HG03045 (cell line): ENCODE data around the gene C10orf90.
"Not testable (repeated sequence)": the region's sequence is repeated elsewhere in the genome, so short reads cannot be mapped to it uniquely, and the experiment has no call there.

Experiments
- ATAC-seq: cut with Tn5 transposase; IDR thresholded peaks from one replicate; pipeline ENCODE4 v1.9.1; 2021; ENCODE audit warnings: mild to moderate bottlenecking, moderate library complexity; ENCODE audit not compliant: unreplicated experiment

The C10orf90 gene

GRCh38 chr10:126558881-126559280, 111.6 kb downstream of the C10orf90 start:
- no peak for ATAC-seq

GRCh38 chr10:126551202-126551601, 119.3 kb downstream of the C10orf90 start:
- ATAC-seq = no peak

GRCh38 chr10:126550586-126550985, 119.9 kb downstream of the C10orf90 start:
- ATAC-seq = not testable (repeated sequence)

- no peak for ATAC-seq
Observed at GRCh38 chr10:126549344-126549743, 121.1 kb downstream of the C10orf90 start.

- ATAC-seq = no peak
Observed at GRCh38 chr10:126544565-126544964, 125.9 kb downstream of the C10orf90 start.

- ATAC-seq = no peak
Observed at GRCh38 chr10:126538439-126539135, 131.9 kb downstream of the C10orf90 start.

GRCh38 chr10:126536656-126537055, 133.8 kb downstream of the C10orf90 start:
- ATAC-seq = no peak

- no peak for ATAC-seq
Observed at GRCh38 chr10:126536148-126536547, 134.3 kb downstream of the C10orf90 start.

GRCh38 chr10:126533644-126534043, 136.8 kb downstream of the C10orf90 start:
- no peak for ATAC-seq

- ATAC-seq = no peak
Observed at GRCh38 chr10:126528315-126528835, 142.1 kb downstream of the C10orf90 start.

- no peak for ATAC-seq
Observed at GRCh38 chr10:126527645-126528314, 142.7 kb downstream of the C10orf90 start.

GRCh38 chr10:126525326-126525725, 145.2 kb downstream of the C10orf90 start:
- ATAC-seq = no peak

- no peak for ATAC-seq
Observed at GRCh38 chr10:126524526-126524925, 146.0 kb downstream of the C10orf90 start.

GRCh38 chr10:126523071-126523470, 147.4 kb downstream of the C10orf90 start:
- no peak for ATAC-seq

GRCh38 chr10:126521399-126521798, 149.1 kb downstream of the C10orf90 start:
- no peak for ATAC-seq

- ATAC-seq = no peak
Observed at GRCh38 chr10:126520751-126521317, 149.7 kb downstream of the C10orf90 start.

- no peak for ATAC-seq
Observed at GRCh38 chr10:126519992-126520391, 150.5 kb downstream of the C10orf90 start.

GRCh38 chr10:126519185-126519584, 151.3 kb downstream of the C10orf90 start:
- ATAC-seq = no peak

- no peak for ATAC-seq
Observed at GRCh38 chr10:126518218-126519080, 152.0 kb downstream of the C10orf90 start.

- ATAC-seq = no peak
Observed at GRCh38 chr10:126516515-126516914, 154.0 kb downstream of the C10orf90 start.

GRCh38 chr10:126511917-126512479, 158.5 kb downstream of the C10orf90 start:
- no peak for ATAC-seq
